ENCODE data around the gene KCNK2. TPM values are rescaled to one million over a fixed set of nuclear protein-coding genes. Genes with fewer than 3 reads are reported as not detected.

Gene KCNK2
- total RNA-seq, 4 donors from 2014 or later, result 0.34 to 5.6 (median 3.9) TPM

- intact Hi-C loops (cut with DNase I; ENCODE audit: low total_unique reads), result no loop called here
- 75 to 78% methylated on average over 3 of the region's 3 CpGs for WGBS, 2 donors
- no peak for DNase-seq (ENCODE audit: low spot score in 2 of 2)
These were observed 202.7 kb downstream of the KCNK2 start for GRCh38 chr1:215285013-215285800.

More at GRCh38 chr1:215285013-215285800, 202.7 kb downstream of the KCNK2 start:
- no peak overlapping the region for H3K4me3 ChIP-seq (ENCODE audit: low read depth, poor library complexity, severe bottlenecking)
- TF ChIP-seq CTCF (IDR thresholded peaks at IDR 0.05) (no peak), POLR2A (IDR thresholded peaks at IDR 0.05) (no peak)

All from lower leg skin (tissue), 4 donors.